Measurements from ENCODE around the gene DPRX. TPM values are rescaled to one million over a fixed set of nuclear protein-coding genes. Genes with fewer than 3 reads are reported as not detected.

DPRX gene
- total RNA-seq, 1 experiment from 2014 or later: not detected

- ChIA-PET CTCF (interaction anchor here (0.5 kb wide), 1 partner anchor 13 kb away, joined by 9 read pairs; no protein-coding TSS in a partner anchor), POLR2A (no interaction called here)
- H3K9me3 ChIP-seq (ENCODE audit: control insufficient read depth, insufficient read depth, low read depth, low read length): no peaks in the 10 kb centered on the region
- no peak overlapping the region for H3K27ac ChIP-seq (ENCODE audit: low read length)
- ATAC-seq (no peak), DNase-seq (ENCODE audit: low read depth, low spot score) (no peak)
- no peaks in the 10 kb centered on the region for H3K27me3 ChIP-seq (ENCODE audit: control insufficient read depth, insufficient read depth, low read length)
- no peak overlapping the region for H3K4me3 ChIP-seq (ENCODE audit: low read depth in 2 of 2, low read length in 2 of 2)
- no peaks in the 10 kb centered on the region for H3K36me3 ChIP-seq (ENCODE audit: control insufficient read depth, insufficient read depth, low read length)
- intact Hi-C loops (cut with micrococcal nuclease; ENCODE audit: unreplicated experiment): no loop called here
- H3K4me1 ChIP-seq (ENCODE audit: control insufficient read depth, insufficient read depth, low read length): no peaks in the 10 kb centered on the region
- TF ChIP-seq TCF7L2 (IDR thresholded peaks at IDR 0.05; ENCODE audit: low read depth, low read length) (0 out of 2 replicates have a peak, but pooled peaks have one; percentile 45), SIN3A (IDR thresholded peaks at IDR 0.05; ENCODE audit: borderline replicate concordance, insufficient read depth, low read depth, low read length) (no peak)
- in situ Hi-C loops (cut with HindIII; ENCODE audit: low pct_unique_long_range_greater_than_20kb, low sequenced_read_pairs): no loop called here
- no TSS peak for BruUV-seq (replicated peaks)
Measured at GRCh38 chr19:53646144-53646543, 14.3 kb downstream of the DPRX start.

- ATAC-seq: no peak
- no TSS peak for BruUV-seq (replicated peaks)
- no peaks in the 10 kb centered on the region for H3K9me3 ChIP-seq (ENCODE audit: control insufficient read depth, insufficient read depth, low read depth, low read length)
Measured at GRCh38 chr19:53647350-53647749, 15.6 kb downstream of the DPRX start.

More at GRCh38 chr19:53647350-53647749, 15.6 kb downstream of the DPRX start:
- CTCF ChIA-PET: no interaction called here
- no peaks in the 10 kb centered on the region for H3K4me1 ChIP-seq (ENCODE audit: control insufficient read depth, insufficient read depth, low read length)
- TF ChIP-seq CTCF (IDR thresholded peaks at IDR 0.05) (no peak), POLR2AphosphoS5 (IDR thresholded peaks at IDR 0.05; ENCODE audit: low read depth, low read length) (no peak), REST (IDR thresholded peaks at IDR 0.05; ENCODE audit: insufficient read depth in 1 of 2, low read depth in 2 of 2, low read length in 1 of 2) (no peak), SIN3A (IDR thresholded peaks at IDR 0.05; ENCODE audit: borderline replicate concordance, insufficient read depth, low read depth, low read length) (no peak), TCF7L2 (IDR thresholded peaks at IDR 0.05; ENCODE audit: low read depth, low read length) (no peak)
- in situ Hi-C loops (cut with HindIII; ENCODE audit: low pct_unique_long_range_greater_than_20kb, low sequenced_read_pairs) (no loop called here), intact Hi-C loops (cut with micrococcal nuclease; ENCODE audit: unreplicated experiment) (no loop called here)
- DNase-seq (ENCODE audit: low read depth, low spot score): no peak
- no peaks in the 10 kb centered on the region for H3K27me3 ChIP-seq (ENCODE audit: control insufficient read depth, insufficient read depth, low read length)
- H3K4me3 ChIP-seq (ENCODE audit: low read depth in 2 of 2, low read length in 2 of 2): no peak overlapping the region
- POLR2A ChIA-PET: no interaction called here
- no peaks in the 10 kb centered on the region for H3K36me3 ChIP-seq (ENCODE audit: control insufficient read depth, insufficient read depth, low read length)
- H3K27ac ChIP-seq (ENCODE audit: low read length): no peak overlapping the region

Measured in Panc1 (cell line).